Keratinocyte (primary cell): ENCODE measurements around the gene GNAT2. TPM values are rescaled to one million over a fixed set of nuclear protein-coding genes. Genes with fewer than 3 reads are reported as not detected.

ENCODE experiments used
- DNase-seq: peaks from one replicate; pipeline ENCODE4 v3.0.0-alpha.2; 2011; ENCODE audit warnings: low read depth, missing footprints, low spot score
- FAIRE-seq: peaks from 2 replicates; lab custom pipeline; 2011; peaks lifted over from hg19 to GRCh38; lab: Jason Lieb, UNC
- H2AFZ ChIP-seq: 2 replicates; pipeline ENCODE4 v1.6.0; 2012; ENCODE audit warnings: low read length, control low read depth, inconsistent platforms; ENCODE audit not compliant: control insufficient read depth
- H3K27ac ChIP-seq: 2 replicates; pipeline ENCODE4 v1.5.1; 2011; ENCODE audit warnings: low read length; ENCODE audit not compliant: control insufficient read depth, insufficient read depth
- H3K27me3 ChIP-seq: 3 replicates; pipeline ENCODE4 v1.6.0; 2011; ENCODE audit warnings: low read length; ENCODE audit not compliant: control insufficient read depth, insufficient read depth; ENCODE audit errors: extremely low read depth
- H3K36me3 ChIP-seq, 2 experiments: 2 replicates in 1 of 2; 3 replicates in 1 of 2; pipeline ENCODE4 v1.5.1; 2011; ENCODE audit warnings: low read length in 2 of 2, mild to moderate bottlenecking in 1 of 2; ENCODE audit not compliant: control insufficient read depth in 2 of 2, insufficient read depth in 2 of 2; ENCODE audit errors: extremely low read depth in 1 of 2
- H3K4me1 ChIP-seq: 3 replicates; pipeline ENCODE4 v1.5.1; 2011; ENCODE audit warnings: low read length; ENCODE audit not compliant: control insufficient read depth, insufficient read depth; ENCODE audit errors: extremely low read depth
- H3K4me2 ChIP-seq: 3 replicates; pipeline ENCODE4 v1.6.0; 2011; ENCODE audit warnings: low read depth, low read length; ENCODE audit not compliant: control insufficient read depth, insufficient read depth; ENCODE audit errors: extremely low read depth
- H3K4me3 ChIP-seq, 3 experiments: fragments of 200-600 bp in 1 of 3; sonication (generic) in 1 of 3; 2 replicates in 2 of 3; 3 replicates in 1 of 3; pipeline ENCODE4 v1.5.1; 2011 to 2016; ENCODE audit warnings: low read length in 3 of 3, mild to moderate bottlenecking in 3 of 3, control low read depth in 2 of 3, inconsistent platforms in 1 of 3, low read depth in 1 of 3, mixed read lengths in 1 of 3, mixed run types in 1 of 3, moderate library complexity in 1 of 3; ENCODE audit not compliant: control insufficient read depth in 2 of 3, insufficient read depth in 2 of 3; ENCODE audit errors: extremely low read depth in 1 of 3
- H3K79me2 ChIP-seq: 2 replicates; pipeline ENCODE4 v1.6.0; 2012; ENCODE audit warnings: low read length; ENCODE audit not compliant: control insufficient read depth, insufficient read depth
- H3K9ac ChIP-seq: 3 replicates; pipeline ENCODE4 v1.6.0; 2011; ENCODE audit warnings: low read length; ENCODE audit not compliant: control insufficient read depth, insufficient read depth; ENCODE audit errors: extremely low read depth
- H3K9me1 ChIP-seq: 3 replicates; pipeline ENCODE4 v1.6.0; 2011; ENCODE audit warnings: low read length; ENCODE audit not compliant: control insufficient read depth, insufficient read depth; ENCODE audit errors: extremely low read depth
- H3K9me3 ChIP-seq: 2 replicates; pipeline ENCODE4 v1.5.1; 2012; ENCODE audit warnings: low read depth, low read length; ENCODE audit not compliant: control insufficient read depth
- H4K20me1 ChIP-seq: 3 replicates; pipeline ENCODE4 v1.6.0; 2011; ENCODE audit warnings: low read length; ENCODE audit not compliant: control insufficient read depth, insufficient read depth; ENCODE audit errors: extremely low read depth
- CTCF ChIP-seq, 3 experiments: IDR thresholded peaks in 1 of 3; conservative IDR thresholded peaks in 1 of 3; optimal IDR thresholded peaks in 1 of 3; 2 replicates in 2 of 3; 3 replicates in 1 of 3; pipeline versions ENCODE3 to v1.5.1; 2011; ENCODE audit warnings: low read length in 3 of 3, mild to moderate bottlenecking in 3 of 3, moderate library complexity in 2 of 3, control low read depth in 1 of 3, inconsistent platforms in 1 of 3; ENCODE audit not compliant: insufficient read depth in 2 of 3; ENCODE audit errors: extremely low read depth in 1 of 3
- EZH2 ChIP-seq: IDR thresholded peaks from one replicate; pipeline ENCODE4 v1.6.1; 2012; ENCODE audit warnings: inconsistent platforms, mild to moderate bottlenecking, low read length, moderate library complexity
- dilution Hi-C: fragments of 300-500 bp; cut with MboI; formaldehyde crosslinking; loops from one replicate; pipeline ENCODE4 v1.7.0; 2020; ENCODE audit warnings: low sequenced_read_pairs; ENCODE audit not compliant: extremely low pct_ligation_motif_present
- polyA plus RNA-seq, 5 experiments: library from polyadenylated mRNA; depleted of rRNA in 3 of 5; stranded (reverse) in 3 of 5; stranded (forward) in 1 of 5; unstranded in 1 of 5; fragments of >200 nt; gene quantifications; 1 replicate in 1 of 5; 2 replicates in 3 of 5; 3 replicates in 1 of 5; pipeline versions ENCODE4 v1.2.1 to v1.2.3, GENCODE V29; 2011 to 2012; ENCODE audit warnings: missing spikeins in 2 of 5, low read depth in 1 of 5, low replicate concordance in 1 of 5

GNAT2 gene
- polyA plus RNA-seq, 1 donor (not counting 4 experiments of a cell fraction or from before 2014, with no cell fraction given) = 0.17 TPM

- TF ChIP-seq CTCF (optimal IDR thresholded peaks at IDR 0.05 in 1 of 3, IDR thresholded peaks at IDR 0.05 in 1 of 3, conservative IDR thresholded peaks at IDR 0.05 in 1 of 3; ENCODE audit: extremely low read depth in 1 of 3, insufficient read depth in 2 of 3, low read length in 3 of 3) (peak in 2 of 3 experiments; percentile 15 to 56), EZH2 (no peak)
- dilution Hi-C loops = no loop called here
- H3K79me2 ChIP-seq = no peaks in the 10 kb centered on the region
- no peak for FAIRE-seq
- no peak overlapping the region for H3K4me2 ChIP-seq
- H3K27me3 ChIP-seq = no peaks in the 10 kb centered on the region
- no peak overlapping the region for H3K27ac ChIP-seq
- no peaks in the 10 kb centered on the region for H3K4me1 ChIP-seq
- no peak overlapping the region for H2AFZ ChIP-seq
- DNase-seq = no peak
- no peak overlapping the region for H3K9ac ChIP-seq
- no peaks in the 10 kb centered on the region for H3K9me3 ChIP-seq
- H3K9me1 ChIP-seq = no peaks in the 10 kb centered on the region
- H3K36me3 ChIP-seq = peaks cover 11 to 25% of the 10 kb centered on the region in 2 experiments
- no peaks in the 10 kb centered on the region for H4K20me1 ChIP-seq
- no peak overlapping the region for H3K4me3 ChIP-seq
Measured at GRCh38 chr1:109630081-109630897, 10.9 kb upstream of the GNAT2 start.

- Histone ChIP-seq H3K27ac (no peak overlapping the region), H3K9me3 (no peaks in the 10 kb centered on the region), H3K9ac (no peak overlapping the region), H3K4me2 (no peak overlapping the region), H3K4me3 (no peak overlapping the region), H3K4me1 (no peaks in the 10 kb centered on the region), H4K20me1 (no peaks in the 10 kb centered on the region), H3K36me3 (peaks cover 11 to 25% of the 10 kb centered on the region in 2 experiments), H2AFZ (no peak overlapping the region), H3K79me2 (peaks cover 5% of the 10 kb centered on the region), H3K9me1 (no peaks in the 10 kb centered on the region), H3K27me3 (no peaks in the 10 kb centered on the region)
- dilution Hi-C loops = no loop called here
- TF ChIP-seq EZH2 (no peak), CTCF (optimal IDR thresholded peaks at IDR 0.05 in 1 of 3, IDR thresholded peaks at IDR 0.05 in 1 of 3, conservative IDR thresholded peaks at IDR 0.05 in 1 of 3; ENCODE audit: extremely low read depth in 1 of 3, insufficient read depth in 2 of 3, low read length in 3 of 3) (no peak)
- no peak for FAIRE-seq
- no peak for DNase-seq
Measured at GRCh38 chr1:109629372-109630030, 10.1 kb upstream of the GNAT2 start.
